Erythroblast (primary cell): Measurements from ENCODE around the gene RND1.

Experiments
- GATA1 ChIP-seq: IDR thresholded peaks from 2 replicates; pipeline ENCODE4 v1.6.1; 2011; ENCODE audit warnings: low read depth, mild to moderate bottlenecking, control low read depth, low read length, moderate library complexity
- POLR2A ChIP-seq: IDR thresholded peaks from 2 replicates; pipeline ENCODE4 v1.6.1; 2011; ENCODE audit warnings: mild to moderate bottlenecking, low read length

- TF ChIP-seq POLR2A (no peak), GATA1 (no peak)
Measured at GRCh38 chr12:48827026-48827425, 38.6 kb downstream of the RND1 start.
